Effector memory CD4-positive, alpha-beta T cell (primary cell): ENCODE data around the gene ATF2.

ENCODE experiments used
- DNase-seq, 3 donors: peaks; one replicate each; pipeline ENCODE4 v3.0.0-alpha.2; 2020
- H3K27ac ChIP-seq: 2 replicates; pipeline ENCODE4 v1.7.0; 2013; ENCODE audit warnings: mild to moderate bottlenecking, low read length, moderate library complexity; ENCODE audit not compliant: insufficient read depth, poor library complexity, severe bottlenecking
- H3K27me3 ChIP-seq: replicated peaks from 2 replicates; pipeline ENCODE4 v1.7.0; 2013; ENCODE audit warnings: mild to moderate bottlenecking, low read length; ENCODE audit not compliant: insufficient read depth, control insufficient read depth, poor library complexity, severe bottlenecking
- H3K36me3 ChIP-seq: 2 replicates; pipeline ENCODE4 v1.7.0; 2013; ENCODE audit warnings: mild to moderate bottlenecking, low read length, moderate library complexity; ENCODE audit not compliant: control insufficient read depth, insufficient read depth
- H3K4me1 ChIP-seq: 2 replicates; pipeline ENCODE4 v1.7.0; 2013; ENCODE audit warnings: low read length, mild to moderate bottlenecking; ENCODE audit not compliant: control insufficient read depth, insufficient read depth, poor library complexity, severe bottlenecking
- H3K4me3 ChIP-seq: 2 replicates; pipeline ENCODE4 v1.7.0; 2013; ENCODE audit warnings: low read length, low read depth, mild to moderate bottlenecking; ENCODE audit not compliant: insufficient read depth, poor library complexity, severe bottlenecking
- H3K9me3 ChIP-seq: 2 replicates; pipeline ENCODE4 v1.7.0; 2013; ENCODE audit warnings: mild to moderate bottlenecking, low read length, moderate library complexity; ENCODE audit not compliant: control insufficient read depth

The ATF2 gene

GRCh38 chr2:175064797-175065196 lies 103.2 kb downstream of the ATF2 start:
- Histone ChIP-seq H3K36me3 (no peaks in the 10 kb centered on the region), H3K4me1 (no peaks in the 10 kb centered on the region), H3K27me3 (no peaks in the 10 kb centered on the region), H3K4me3 (no peak overlapping the region), H3K27ac (no peak overlapping the region), H3K9me3 (no peaks in the 10 kb centered on the region)
- DNase-seq = no peak

- Histone ChIP-seq H3K27me3 (no peaks in the 10 kb centered on the region), H3K27ac (no peak overlapping the region), H3K4me3 (no peak overlapping the region), H3K36me3 (no peaks in the 10 kb centered on the region), H3K4me1 (no peaks in the 10 kb centered on the region), H3K9me3 (no peaks in the 10 kb centered on the region)
- DNase-seq = no peak
Observed at GRCh38 chr2:175063741-175064140, 104.3 kb downstream of the ATF2 start.

- H3K9me3 ChIP-seq = no peaks in the 10 kb centered on the region
- DNase-seq = no peak
- no peak overlapping the region for H3K4me3 ChIP-seq
- H3K4me1 ChIP-seq = no peaks in the 10 kb centered on the region
- no peaks in the 10 kb centered on the region for H3K36me3 ChIP-seq
- no peaks in the 10 kb centered on the region for H3K27me3 ChIP-seq
- no peak overlapping the region for H3K27ac ChIP-seq
Observed at GRCh38 chr2:175062787-175063585, 105.0 kb downstream of the ATF2 start.

- DNase-seq = no peak
Observed at GRCh38 chr2:175057078-175057685, 110.8 kb downstream of the ATF2 start.

GRCh38 chr2:175055993-175056392 lies 112.0 kb downstream of the ATF2 start:
- Histone ChIP-seq H3K9me3 (no peaks in the 10 kb centered on the region), H3K36me3 (no peaks in the 10 kb centered on the region), H3K27me3 (no peaks in the 10 kb centered on the region), H3K4me3 (no peak overlapping the region), H3K27ac (no peak overlapping the region), H3K4me1 (no peaks in the 10 kb centered on the region)
- no peak for DNase-seq

More at GRCh38 chr2:175057078-175057685, 110.8 kb downstream of the ATF2 start:
- H3K27me3 ChIP-seq = no peaks in the 10 kb centered on the region
- no peaks in the 10 kb centered on the region for H3K36me3 ChIP-seq
- no peaks in the 10 kb centered on the region for H3K4me1 ChIP-seq
- H3K4me3 ChIP-seq = no peak overlapping the region
- no peaks in the 10 kb centered on the region for H3K9me3 ChIP-seq
- H3K27ac ChIP-seq = no peak overlapping the region

- DNase-seq = no peak
- Histone ChIP-seq H3K4me3 (no peak overlapping the region), H3K9me3 (no peaks in the 10 kb centered on the region), H3K4me1 (no peaks in the 10 kb centered on the region), H3K36me3 (no peaks in the 10 kb centered on the region), H3K27ac (no peak overlapping the region), H3K27me3 (no peaks in the 10 kb centered on the region)
Observed at GRCh38 chr2:175054340-175054739, 113.7 kb downstream of the ATF2 start.

GRCh38 chr2:175049661-175050060 lies 118.3 kb downstream of the ATF2 start:
- Histone ChIP-seq H3K4me3 (no peak overlapping the region), H3K27ac (no peak overlapping the region), H3K27me3 (no peaks in the 10 kb centered on the region), H3K36me3 (no peaks in the 10 kb centered on the region), H3K4me1 (no peaks in the 10 kb centered on the region), H3K9me3 (no peaks in the 10 kb centered on the region)
- DNase-seq = no peak

GRCh38 chr2:175048275-175048674 lies 119.7 kb downstream of the ATF2 start:
- Histone ChIP-seq H3K4me3 (no peak overlapping the region), H3K36me3 (no peaks in the 10 kb centered on the region), H3K4me1 (no peaks in the 10 kb centered on the region), H3K9me3 (no peaks in the 10 kb centered on the region), H3K27me3 (no peaks in the 10 kb centered on the region), H3K27ac (no peak overlapping the region)
- DNase-seq = no peak

- H3K4me3 ChIP-seq = no peak overlapping the region
- no peaks in the 10 kb centered on the region for H3K9me3 ChIP-seq
- H3K36me3 ChIP-seq = no peaks in the 10 kb centered on the region
- H3K4me1 ChIP-seq = no peaks in the 10 kb centered on the region
- DNase-seq = no peak
- no peaks in the 10 kb centered on the region for H3K27me3 ChIP-seq
- H3K27ac ChIP-seq = no peak overlapping the region
Observed at GRCh38 chr2:175039490-175039889, 128.5 kb downstream of the ATF2 start.

GRCh38 chr2:175039031-175039430 lies 129.0 kb downstream of the ATF2 start:
- Histone ChIP-seq H3K4me1 (no peaks in the 10 kb centered on the region), H3K27me3 (no peaks in the 10 kb centered on the region), H3K9me3 (no peaks in the 10 kb centered on the region), H3K4me3 (no peak overlapping the region), H3K36me3 (no peaks in the 10 kb centered on the region), H3K27ac (no peak overlapping the region)
- no peak for DNase-seq
